ENCODE data around the gene AIMP1.

GRCh38 chr4:106334741-106335470 is 18.6 kb downstream of the AIMP1 start:
- TF ChIP-seq REST (IDR thresholded peaks at IDR 0.05; ENCODE audit: insufficient read depth in 1 of 2, low read depth in 2 of 2, low read length in 1 of 2) (no peak), CTCF (IDR thresholded peaks at IDR 0.05) (no peak), POLR2AphosphoS5 (IDR thresholded peaks at IDR 0.05; ENCODE audit: low read depth, low read length) (no peak)
